GM23338 (cell line): ENCODE data around the gene NAA20. TPM values are rescaled to one million over a fixed set of nuclear protein-coding genes. Genes with fewer than 3 reads are reported as not detected.

Experiments
- polyA plus RNA-seq: library from polyadenylated mRNA; unstranded; fragments of >200 nt; fragmentation: Nextera tagmentation; extraction: Ambion mirVana; gene quantifications from 2 replicates; pipeline ENCODE4 v1.2.1, GENCODE V29; 2016
- total RNA-seq: library from RNA; depleted of rRNA; stranded (reverse); fragments of >200 nt; shearing (Covaris generic); gene quantifications from 2 replicates; pipeline ENCODE4 v1.2.3, GENCODE V29; 2014; rRNA removed

Gene NAA20
- total and polyA plus RNA-seq, 2 experiments from 2014 or later, result 28.7 to 117 TPM

Other genes starting within 250 kb of the NAA20 start
- 24.2 and 25.9 TPM in 2 replicates for gene CRNKL1, start 35.1 kb downstream of the NAA20 start, total RNA-seq
- 20.7 and 27.2 TPM in 2 replicates for gene CRNKL1, start 35.1 kb downstream of the NAA20 start, polyA plus RNA-seq
- not detected in 2 replicates for gene CFAP61, start 35.2 kb downstream of the NAA20 start, total RNA-seq
- gene CFAP61, start 35.2 kb downstream of the NAA20 start, polyA plus RNA-seq, result 0.21 TPM in 1 of 2 replicates, not detected in the other